Hepatocyte (in vitro differentiated cells): ENCODE results near the gene NPBWR2.

Experiments used
- EZH2 ChIP-seq: fragments of 200-600 bp; sonication (generic); IDR thresholded peaks from 2 replicates; pipeline ENCODE4 v1.6.1; 2016; ENCODE audit warnings: antibody characterized with exemption, mild to moderate bottlenecking, borderline replicate concordance
- EZH2phosphoT487 ChIP-seq: fragments of 200-600 bp; sonication (generic); IDR thresholded peaks from one replicate; pipeline ENCODE4 v1.6.1; 2018; ENCODE audit warnings: antibody characterized with exemption, mild to moderate bottlenecking, low read depth, moderate library complexity; ENCODE audit not compliant: unreplicated experiment, severe bottlenecking
- TF ChIP-seq, protein P1 (sequence below): fragments of 200-600 bp; sonication (generic); IDR thresholded peaks from 2 replicates; pipeline ENCODE4 v1.5.1; 2016; ENCODE audit warnings: antibody characterized with exemption, mild to moderate bottlenecking; ENCODE audit not compliant: poor library complexity

DNA sequence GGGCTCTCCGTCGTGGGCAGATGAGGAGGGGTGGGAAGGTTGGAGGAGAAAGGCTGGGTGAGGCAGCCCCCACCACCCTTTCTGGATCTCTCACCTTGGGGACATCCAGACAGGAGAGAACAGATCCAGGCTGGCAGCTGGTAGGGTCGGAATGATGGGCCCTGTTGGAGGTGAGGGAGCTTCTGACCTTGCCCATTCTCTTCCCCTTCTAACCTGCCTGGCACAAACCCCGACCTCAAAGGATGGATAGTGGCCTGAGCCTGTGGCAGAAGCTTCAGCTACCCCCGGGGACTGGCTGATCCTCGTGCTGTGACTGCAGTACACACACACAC, 6.0 kb upstream of the NPBWR2 start:
- TF ChIP-seq, protein P1, sequence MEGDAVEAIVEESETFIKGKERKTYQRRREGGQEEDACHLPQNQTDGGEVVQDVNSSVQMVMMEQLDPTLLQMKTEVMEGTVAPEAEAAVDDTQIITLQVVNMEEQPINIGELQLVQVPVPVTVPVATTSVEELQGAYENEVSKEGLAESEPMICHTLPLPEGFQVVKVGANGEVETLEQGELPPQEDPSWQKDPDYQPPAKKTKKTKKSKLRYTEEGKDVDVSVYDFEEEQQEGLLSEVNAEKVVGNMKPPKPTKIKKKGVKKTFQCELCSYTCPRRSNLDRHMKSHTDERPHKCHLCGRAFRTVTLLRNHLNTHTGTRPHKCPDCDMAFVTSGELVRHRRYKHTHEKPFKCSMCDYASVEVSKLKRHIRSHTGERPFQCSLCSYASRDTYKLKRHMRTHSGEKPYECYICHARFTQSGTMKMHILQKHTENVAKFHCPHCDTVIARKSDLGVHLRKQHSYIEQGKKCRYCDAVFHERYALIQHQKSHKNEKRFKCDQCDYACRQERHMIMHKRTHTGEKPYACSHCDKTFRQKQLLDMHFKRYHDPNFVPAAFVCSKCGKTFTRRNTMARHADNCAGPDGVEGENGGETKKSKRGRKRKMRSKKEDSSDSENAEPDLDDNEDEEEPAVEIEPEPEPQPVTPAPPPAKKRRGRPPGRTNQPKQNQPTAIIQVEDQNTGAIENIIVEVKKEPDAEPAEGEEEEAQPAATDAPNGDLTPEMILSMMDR: no peak
- TF ChIP-seq EZH2 (no peak), EZH2phosphoT487 (no peak)
